AG04449 (cell line): ENCODE results near the gene TTC23L.
"Not testable (repeated sequence)": the region's sequence is repeated elsewhere in the genome, so short reads cannot be mapped to it uniquely, and the experiment has no call there.

ENCODE experiments used
- CTCF ChIA-PET: fragments of 350-600 bp; formaldehyde crosslinking; extraction: SDS; loops from one replicate; lab custom pipeline; 2021; ENCODE audit warnings: antibody characterized with exemption; lab: Yijun Ruan, JAX
- POLR2A ChIA-PET: fragments of 400-600, 350-600 bp; formaldehyde crosslinking; extraction: SDS; loops from one replicate; lab custom pipeline; 2020; ENCODE audit warnings: antibody characterized with exemption, inconsistent platforms; lab: Yijun Ruan, JAX
- DNase-seq: peaks from one replicate; pipeline ENCODE4 v3.0.0-alpha.2; 2010; ENCODE audit warnings: low read depth, low spot score
- H3K4me3 ChIP-seq: 2 replicates; pipeline ENCODE4 v1.5.1; 2011; ENCODE audit warnings: low read depth, mild to moderate bottlenecking, control low read depth, low read length
- CTCF ChIP-seq: IDR thresholded peaks from one replicate; pipeline ENCODE4 v1.5.1; 2011; ENCODE audit warnings: mild to moderate bottlenecking, moderate library complexity, low read length, control low read depth, inconsistent platforms; ENCODE audit not compliant: insufficient read depth; ENCODE audit errors: missing control alignments

TTC23L gene

GRCh38 chr5:34827588-34828506, 11.1 kb upstream of the TTC23L start:
- CTCF ChIA-PET: interaction anchor here (1.0 to 5.1 kb wide), 3 partner anchors 70 to 341 kb away, joined by 3 to 18 read pairs (median 4); no protein-coding TSS in a partner anchor
- TF ChIP-seq CTCF: no peak
- H3K4me3 ChIP-seq: no peak overlapping the region
- no peak for DNase-seq
- POLR2A ChIA-PET: no interaction called here

GRCh38 chr5:34830827-34831226, 8.1 kb upstream of the TTC23L start:
- H3K4me3 ChIP-seq, DNase-seq, POLR2A ChIA-PET: not testable (repeated sequence)
- CTCF ChIA-PET: interaction anchor here (0.6 kb wide), 1 partner anchor 342 kb away, joined by 3 read pairs; no protein-coding TSS in a partner anchor

- no peak for TF ChIP-seq CTCF
- no peak for DNase-seq
- CTCF ChIA-PET: no interaction called here
- no peak overlapping the region for H3K4me3 ChIP-seq
- POLR2A ChIA-PET: no interaction called here
These were observed 7.7 kb upstream of the TTC23L start for GRCh38 chr5:34831303-34831702.

GRCh38 chr5:34832568-34832967, 6.4 kb upstream of the TTC23L start:
- DNase-seq: no peak
- no peak for TF ChIP-seq CTCF
- CTCF ChIA-PET: no interaction called here
- H3K4me3 ChIP-seq: no peak overlapping the region
- POLR2A ChIA-PET: no interaction called here

- DNase-seq: no peak
- H3K4me3 ChIP-seq: no peak overlapping the region
- no peak for TF ChIP-seq CTCF
- ChIA-PET CTCF (no interaction called here), POLR2A (interaction anchor here (0.5 kb wide), 1 partner anchor 85 kb away, joined by 3 read pairs; no protein-coding TSS in a partner anchor)
These were observed 5.9 kb upstream of the TTC23L start for GRCh38 chr5:34833090-34833489.

- ChIA-PET POLR2A (no interaction called here), CTCF (interaction anchor here (1.3 to 1.7 kb wide), 2 partner anchors 9 to 64 kb away, joined by 3 to 5 read pairs; no protein-coding TSS in a partner anchor)
- no peak for DNase-seq
- H3K4me3 ChIP-seq: no peak overlapping the region
- no peak for TF ChIP-seq CTCF
These were observed 4.8 kb upstream of the TTC23L start for GRCh38 chr5:34833976-34834793.
